Adrenal gland (tissue), 12 donors: Measurements from ENCODE around the gene MUTYH. TPM values are rescaled to one million over a fixed set of nuclear protein-coding genes. Genes with fewer than 3 reads are reported as not detected.
A peak's percentile ranks its signal among the peaks of the same experiment; 100 is the strongest.
"Not testable (repeated sequence)": the region's sequence is repeated elsewhere in the genome, so short reads cannot be mapped to it uniquely, and the experiment has no call there.

Source experiments
- DNase-seq, 7 donors: peaks; one replicate each; pipeline ENCODE4 v3.0.0-alpha.2; 2019 to 2020
- H3K27ac ChIP-seq, 5 donors: fragments of 200-600 bp; sonication (generic) in 4 of 5; 1 replicate in 3 of 5; 2 replicates in 2 of 5; pipeline versions ENCODE4 v1.5.1 to v1.8.0; 2016 to 2020; ENCODE audit warnings: mild to moderate bottlenecking in 1 of 5
- H3K27me3 ChIP-seq: fragments of 200-600 bp; 2 replicates; pipeline ENCODE4 v1.8.0; 2021
- H3K36me3 ChIP-seq, 2 donors: fragments of 200-600 bp; replicated peaks in 1 of 2; 1 replicate in 1 of 2; 2 replicates in 1 of 2; pipeline versions ENCODE4 v1.5.1 to v1.8.0; 2018 to 2022
- H3K4me1 ChIP-seq, 2 donors: fragments of 200-600 bp; replicated peaks in 1 of 2; 1 replicate in 1 of 2; 2 replicates in 1 of 2; pipeline versions ENCODE4 v1.5.1 to v1.8.0; 2018 to 2021
- H3K4me3 ChIP-seq, 4 donors: fragments of 200-600 bp; sonication (generic) in 3 of 4; one replicate each; pipeline ENCODE4 v1.5.1; 2016 to 2018
- H3K9me3 ChIP-seq, 3 donors: fragments of 200-600 bp; sonication (generic) in 1 of 3; replicated peaks in 1 of 3; 1 replicate in 2 of 3; 2 replicates in 1 of 3; pipeline versions ENCODE4 v1.5.1 to v1.8.0; 2016 to 2021
- POLR2A ChIP-seq, 2 donors: fragments of 450-650 bp; IDR thresholded peaks; one replicate each; pipeline ENCODE4 v1.6.1; 2017; ENCODE audit warnings: antibody characterized with exemption in 2 of 2, mild to moderate bottlenecking in 2 of 2, moderate library complexity in 1 of 2
- WGBS, 4 donors: extraction: QIAGEN DNeasy Blood & Tissue Kit in 2 of 4; methylation state at CpG; one replicate each; pipeline versions ENCODE4 v1.1.5 to v1.1.7; 2013 to 2017; 5-methylcytosine and 5-hydroxymethylcytosine counted together
- intact Hi-C, 2 donors: fragments of 100-400 bp; cut with DNase I; formaldehyde crosslinking; loops; one replicate each; pipeline versions ENCODE4 v1.14.1 to v1.15.0; 2022 to 2023
- polyA plus RNA-seq, 3 donors: library from polyadenylated mRNA; stranded (reverse); fragments of 200-250 nt in 2 of 3; fragments of 350-450 nt in 1 of 3; fragmentation: Illumina TruSeq in 1 of 3; extraction: RNeasy Lipid Tissue Mini Kit (QIAGEN cat#74804) in 1 of 3; gene quantifications; one replicate each; pipeline ENCODE4 v1.2.3, GENCODE V29; 2013 to 2014
- total RNA-seq, 9 donors: library from RNA; depleted of rRNA in 4 of 9; stranded (reverse); fragments of >200 nt in 4 of 9; fragments of 120-200 nt in 1 of 9; fragmentation: NEBNext Ultra II Directional in 1 of 9; extraction: Animal tissue kit (Norgen Biotek cat#: 25700) in 1 of 9; gene quantifications; one replicate each; pipeline versions ENCODE4 v1.1.0 to v1.2.4, GENCODE V29; 2013 to 2023
- TF ChIP-seq, protein P1 (sequence below), 6 experiments: fragments of 450-650 bp in 4 of 6; fragments of 200-600 bp in 2 of 6; sonication (generic) in 1 of 6; IDR thresholded peaks; 1 replicate in 5 of 6; 2 replicates in 1 of 6; pipeline versions ENCODE4 v1.5.1 to v1.8.0; 2016 to 2021; ENCODE audit warnings: antibody characterized with exemption in 6 of 6, mild to moderate bottlenecking in 2 of 6, moderate library complexity in 1 of 6
- donor health status: healthy with polysubstance abuse.
- donor health status: Bipolar disorder and iron deficiency.
- donor health status: DM: yes; HTN: yes; CAD: no.
- donor health status: DM: no; HTN: no; CAD: no.
- donor health status: DM: no; HTN: no; CAD: no.
- donor health status: DM: yes; HTN: yes; CAD: no.

Gene MUTYH
- total and polyA plus RNA-seq, 12 donors: 9.8 to 60.7 (median 22.2) TPM

DNA sequence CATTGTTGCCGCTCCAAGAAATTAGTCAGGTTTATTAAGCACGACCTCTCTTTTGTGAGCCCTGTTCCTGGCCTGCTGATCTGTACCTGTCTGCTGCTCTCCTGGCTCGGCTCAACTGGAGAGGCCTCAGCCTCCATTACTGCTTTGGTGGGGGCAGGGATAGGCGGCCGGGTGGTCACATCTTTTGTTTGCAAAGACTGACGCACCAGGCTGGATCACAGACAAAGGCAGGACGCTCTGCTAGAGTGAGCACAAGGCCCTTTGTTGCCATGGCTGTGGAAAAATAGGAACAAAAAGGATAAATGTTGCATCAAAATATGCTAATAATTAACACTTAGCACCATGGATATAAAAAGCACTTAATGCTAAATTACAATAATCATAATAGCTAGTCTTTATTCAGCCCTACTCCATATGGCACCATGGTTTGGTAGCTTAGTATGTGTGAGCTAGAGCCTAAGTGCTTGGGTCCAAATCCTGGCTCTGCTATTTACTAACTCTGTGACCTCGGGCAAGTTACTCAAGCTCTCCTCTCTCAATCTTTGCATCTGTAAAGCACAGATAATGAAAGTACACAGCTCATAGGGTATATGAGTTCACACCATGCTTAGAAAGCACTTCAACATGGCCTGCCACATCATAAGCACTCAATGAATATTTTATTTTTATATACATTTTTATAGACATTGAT lies 42.4 kb downstream of the MUTYH start:
- peaks cover 0 to under 1% of the 10 kb centered on the region in 2 donors for H3K4me1 ChIP-seq
- intact Hi-C loops: loop anchor here (5.0 kb wide), 2 partner anchors 91 to 281 kb away; partner anchors contain the start of gene ZSWIM5 (in 1 of the 2)
- no peak for DNase-seq
- H3K27me3 ChIP-seq: no peaks in the 10 kb centered on the region
- H3K27ac ChIP-seq: peak overlapping the region in 1 of 5 donors; percentile 7
- no peak overlapping the region for H3K4me3 ChIP-seq
- 74 to 78% (median 78%) methylated on average over 8 of the region's 8 CpGs for WGBS, 4 donors
- TF ChIP-seq, protein P1, sequence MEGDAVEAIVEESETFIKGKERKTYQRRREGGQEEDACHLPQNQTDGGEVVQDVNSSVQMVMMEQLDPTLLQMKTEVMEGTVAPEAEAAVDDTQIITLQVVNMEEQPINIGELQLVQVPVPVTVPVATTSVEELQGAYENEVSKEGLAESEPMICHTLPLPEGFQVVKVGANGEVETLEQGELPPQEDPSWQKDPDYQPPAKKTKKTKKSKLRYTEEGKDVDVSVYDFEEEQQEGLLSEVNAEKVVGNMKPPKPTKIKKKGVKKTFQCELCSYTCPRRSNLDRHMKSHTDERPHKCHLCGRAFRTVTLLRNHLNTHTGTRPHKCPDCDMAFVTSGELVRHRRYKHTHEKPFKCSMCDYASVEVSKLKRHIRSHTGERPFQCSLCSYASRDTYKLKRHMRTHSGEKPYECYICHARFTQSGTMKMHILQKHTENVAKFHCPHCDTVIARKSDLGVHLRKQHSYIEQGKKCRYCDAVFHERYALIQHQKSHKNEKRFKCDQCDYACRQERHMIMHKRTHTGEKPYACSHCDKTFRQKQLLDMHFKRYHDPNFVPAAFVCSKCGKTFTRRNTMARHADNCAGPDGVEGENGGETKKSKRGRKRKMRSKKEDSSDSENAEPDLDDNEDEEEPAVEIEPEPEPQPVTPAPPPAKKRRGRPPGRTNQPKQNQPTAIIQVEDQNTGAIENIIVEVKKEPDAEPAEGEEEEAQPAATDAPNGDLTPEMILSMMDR (IDR thresholded peaks at IDR 0.05): no peak
- TF ChIP-seq POLR2A (IDR thresholded peaks at IDR 0.05): no peak
- no peaks in the 10 kb centered on the region for H3K9me3 ChIP-seq
- no peaks in the 10 kb centered on the region for H3K36me3 ChIP-seq

GRCh38 chr1:45291716-45292115 lies 48.5 kb downstream of the MUTYH start:
- 70 to 96% (median 82%) methylated on average over 2 of the region's 2 CpGs for WGBS, 4 donors
- Histone ChIP-seq H3K9me3 (no peaks in the 10 kb centered on the region), H3K4me1 (no peaks in the 10 kb centered on the region), H3K27me3 (no peaks in the 10 kb centered on the region), H3K4me3 (no peak overlapping the region), H3K36me3 (no peaks in the 10 kb centered on the region), H3K27ac (no peak overlapping the region)
- no peak for DNase-seq
- TF ChIP-seq, protein P1 (IDR thresholded peaks at IDR 0.05): no peak
- TF ChIP-seq POLR2A (IDR thresholded peaks at IDR 0.05): no peak
- intact Hi-C loops: no loop called here

DNA sequence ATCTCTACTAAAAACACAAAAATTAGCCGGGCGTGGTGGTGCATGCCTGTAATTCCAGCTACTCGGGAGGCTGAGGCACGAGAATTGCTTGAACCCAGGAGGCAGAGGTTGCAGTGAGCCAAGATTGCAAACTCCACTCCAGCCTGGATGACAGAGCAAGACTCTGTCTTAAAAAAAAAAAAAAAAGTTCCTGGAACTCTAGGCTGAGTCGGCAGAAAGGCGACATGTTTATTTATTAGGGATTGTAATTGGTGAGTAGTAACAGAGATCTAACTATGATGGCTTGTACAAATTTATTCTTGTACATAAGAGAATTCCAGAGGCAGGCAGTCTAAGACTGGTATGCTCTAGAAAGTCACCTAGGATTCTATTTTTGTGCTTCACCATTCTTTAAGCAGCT lies 49.2 kb downstream of the MUTYH start:
- DNase-seq, intact Hi-C loops, H3K27ac ChIP-seq, H3K4me1 ChIP-seq, H3K27me3 ChIP-seq, H3K4me3 ChIP-seq, H3K9me3 ChIP-seq, H3K36me3 ChIP-seq: not testable (repeated sequence)
- 77 to 82% (median 81%) methylated on average over 6 of the region's 6 CpGs for WGBS, 4 donors

GRCh38 chr1:45286521-45286920 lies 53.7 kb downstream of the MUTYH start:
- H3K27ac ChIP-seq, DNase-seq, intact Hi-C loops, H3K4me1 ChIP-seq, H3K36me3 ChIP-seq, H3K9me3 ChIP-seq, H3K4me3 ChIP-seq, H3K27me3 ChIP-seq: not testable (repeated sequence)
- WGBS, 4 donors: 73 to 93% (median 80%) methylated on average over 2 to 3 of the region's 3 CpGs

- H3K27me3 ChIP-seq, intact Hi-C loops, H3K4me3 ChIP-seq, H3K4me1 ChIP-seq, H3K9me3 ChIP-seq, DNase-seq, H3K36me3 ChIP-seq, H3K27ac ChIP-seq: not testable (repeated sequence)
- WGBS, 4 donors: 87 to 96% (median 92%) methylated on average over 5 to 9 of the region's 9 CpGs
Observed at GRCh38 chr1:45284858-45285257, 55.4 kb downstream of the MUTYH start.

DNA sequence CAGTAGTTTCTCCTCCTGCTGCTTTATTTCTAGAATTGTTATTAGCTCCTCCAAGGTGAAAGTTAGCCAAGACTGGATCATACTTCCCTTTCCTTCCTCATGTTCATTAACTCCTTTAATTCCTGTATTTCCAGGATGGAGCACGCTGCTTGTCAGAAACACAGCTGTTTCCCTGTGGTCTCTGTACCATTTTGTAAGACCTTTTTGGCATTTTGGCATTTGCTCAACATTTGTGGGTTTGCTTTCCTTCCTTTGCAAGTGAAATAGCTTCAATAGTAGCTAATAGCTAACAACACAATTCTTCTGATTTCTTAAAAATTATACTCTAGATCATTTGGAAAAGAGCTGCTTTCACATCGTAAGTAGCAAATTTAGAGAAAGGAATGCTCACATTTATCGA lies 57.9 kb downstream of the MUTYH start:
- no peaks in the 10 kb centered on the region for H3K4me1 ChIP-seq
- no peaks in the 10 kb centered on the region for H3K9me3 ChIP-seq
- no peak overlapping the region for H3K27ac ChIP-seq
- DNase-seq: no peak
- no peak overlapping the region for H3K4me3 ChIP-seq
- TF ChIP-seq, protein P1 (IDR thresholded peaks at IDR 0.05): no peak
- no peak for TF ChIP-seq POLR2A (IDR thresholded peaks at IDR 0.05)
- WGBS, 4 donors: 52 to 67% (median 64%) methylated on average over 3 of the region's 3 CpGs
- no peaks in the 10 kb centered on the region for H3K27me3 ChIP-seq
- H3K36me3 ChIP-seq: no peaks in the 10 kb centered on the region
- intact Hi-C loops: no loop called here
